ENCODE data around the gene COL5A1.
A peak's percentile ranks its signal among the peaks of the same experiment; 100 is the strongest.
"Not testable (repeated sequence)": the region's sequence is repeated elsewhere in the genome, so short reads cannot be mapped to it uniquely, and the experiment has no call there.

COL5A1 gene

GRCh38 chr9:134701581-134702259 is 60.1 kb downstream of the COL5A1 start:
- peaks cover 20% of the 10 kb centered on the region for H3K27me3 Mint-ChIP-seq
- no peaks in the 10 kb centered on the region for H3K9me3 Mint-ChIP-seq

GRCh38 chr9:134702291-134702690 is 60.7 kb downstream of the COL5A1 start:
- no peak overlapping the region for H3K27ac Mint-ChIP-seq
- peaks cover 21% of the 10 kb centered on the region for H3K27me3 Mint-ChIP-seq
- H3K9me3 Mint-ChIP-seq = no peaks in the 10 kb centered on the region
- no peak overlapping the region for H3K4me3 Mint-ChIP-seq
- H3K4me1 Mint-ChIP-seq = no peaks in the 10 kb centered on the region
- no peaks in the 10 kb centered on the region for H3K36me3 Mint-ChIP-seq
- ATAC-seq = no peak

More at GRCh38 chr9:134701581-134702259, 60.1 kb downstream of the COL5A1 start:
- no peak overlapping the region for H3K4me3 Mint-ChIP-seq
- no peak for ATAC-seq
- no peaks in the 10 kb centered on the region for H3K36me3 Mint-ChIP-seq
- no peak overlapping the region for H3K27ac Mint-ChIP-seq
- no peaks in the 10 kb centered on the region for H3K4me1 Mint-ChIP-seq

GRCh38 chr9:134703730-134704114 is 62.1 kb downstream of the COL5A1 start:
- H3K36me3 Mint-ChIP-seq, H3K4me1 Mint-ChIP-seq, H3K27ac Mint-ChIP-seq, H3K9me3 Mint-ChIP-seq, ATAC-seq, H3K4me3 Mint-ChIP-seq: not testable (repeated sequence)
- H3K27me3 Mint-ChIP-seq = peaks cover 35% of the 10 kb centered on the region

GRCh38 chr9:134704498-134704897 is 62.9 kb downstream of the COL5A1 start:
- H3K36me3 Mint-ChIP-seq = no peaks in the 10 kb centered on the region
- no peak overlapping the region for H3K27ac Mint-ChIP-seq
- ATAC-seq = no peak
- no peak overlapping the region for H3K4me3 Mint-ChIP-seq
- H3K27me3 Mint-ChIP-seq = peaks cover 41% of the 10 kb centered on the region
- H3K4me1 Mint-ChIP-seq = no peaks in the 10 kb centered on the region
- H3K9me3 Mint-ChIP-seq = no peaks in the 10 kb centered on the region

DNA sequence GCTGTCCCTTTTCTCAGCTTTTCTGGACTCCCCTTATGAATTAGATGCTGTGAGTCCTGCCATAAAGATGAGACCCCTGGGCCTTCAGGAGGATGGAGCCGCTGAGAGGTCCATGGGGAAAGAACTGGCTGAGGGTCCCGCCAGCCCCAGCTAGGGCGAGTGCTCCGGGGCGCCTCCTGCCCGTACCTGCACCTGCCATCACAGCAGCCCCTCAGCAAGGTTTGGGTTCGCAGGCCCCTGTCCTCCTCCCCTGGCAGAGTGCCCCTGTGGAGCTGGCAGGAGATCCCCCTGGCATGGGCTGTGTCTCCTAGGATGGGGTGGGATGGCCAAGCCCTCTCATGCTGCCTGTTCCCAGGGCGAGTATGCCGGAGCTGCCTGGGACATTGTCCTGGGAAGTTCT is 64.2 kb downstream of the COL5A1 start:
- no peak overlapping the region for H3K27ac Mint-ChIP-seq
- no peaks in the 10 kb centered on the region for H3K4me1 Mint-ChIP-seq
- no peak overlapping the region for H3K4me3 Mint-ChIP-seq
- H3K27me3 Mint-ChIP-seq = peaks cover 34% of the 10 kb centered on the region
- H3K36me3 Mint-ChIP-seq = no peaks in the 10 kb centered on the region
- no peaks in the 10 kb centered on the region for H3K9me3 Mint-ChIP-seq
- ATAC-seq = peak; percentile 3

- no peaks in the 10 kb centered on the region for H3K4me1 Mint-ChIP-seq
- no peaks in the 10 kb centered on the region for H3K9me3 Mint-ChIP-seq
- no peak overlapping the region for H3K27ac Mint-ChIP-seq
- H3K27me3 Mint-ChIP-seq = peaks cover 32% of the 10 kb centered on the region
- H3K4me3 Mint-ChIP-seq = no peak overlapping the region
- no peaks in the 10 kb centered on the region for H3K36me3 Mint-ChIP-seq
- no peak for ATAC-seq
Measured at GRCh38 chr9:134706522-134706921, 64.9 kb downstream of the COL5A1 start.

- Mint-ChIP-seq H3K4me1 (no peaks in the 10 kb centered on the region), H3K9me3 (peaks cover 1% of the 10 kb centered on the region), H3K36me3 (no peaks in the 10 kb centered on the region), H3K4me3 (no peak overlapping the region), H3K27me3 (peaks cover 32% of the 10 kb centered on the region), H3K27ac (no peak overlapping the region)
- no peak for ATAC-seq
Measured at GRCh38 chr9:134707031-134707680, 65.6 kb downstream of the COL5A1 start.

- Mint-ChIP-seq H3K4me1 (no peaks in the 10 kb centered on the region), H3K27me3 (peaks cover 32% of the 10 kb centered on the region), H3K36me3 (no peaks in the 10 kb centered on the region), H3K4me3 (no peak overlapping the region), H3K27ac (no peak overlapping the region), H3K9me3 (peaks cover 7% of the 10 kb centered on the region)
- ATAC-seq = no peak
Measured at GRCh38 chr9:134707731-134708671, 66.4 kb downstream of the COL5A1 start.

- Mint-ChIP-seq H3K9me3 (peaks cover 7% of the 10 kb centered on the region), H3K27me3 (peaks cover 32% of the 10 kb centered on the region), H3K27ac (no peak overlapping the region), H3K36me3 (no peaks in the 10 kb centered on the region), H3K4me3 (no peak overlapping the region), H3K4me1 (no peaks in the 10 kb centered on the region)
- ATAC-seq = no peak
Measured at GRCh38 chr9:134708672-134709038, 67.1 kb downstream of the COL5A1 start.

DNA sequence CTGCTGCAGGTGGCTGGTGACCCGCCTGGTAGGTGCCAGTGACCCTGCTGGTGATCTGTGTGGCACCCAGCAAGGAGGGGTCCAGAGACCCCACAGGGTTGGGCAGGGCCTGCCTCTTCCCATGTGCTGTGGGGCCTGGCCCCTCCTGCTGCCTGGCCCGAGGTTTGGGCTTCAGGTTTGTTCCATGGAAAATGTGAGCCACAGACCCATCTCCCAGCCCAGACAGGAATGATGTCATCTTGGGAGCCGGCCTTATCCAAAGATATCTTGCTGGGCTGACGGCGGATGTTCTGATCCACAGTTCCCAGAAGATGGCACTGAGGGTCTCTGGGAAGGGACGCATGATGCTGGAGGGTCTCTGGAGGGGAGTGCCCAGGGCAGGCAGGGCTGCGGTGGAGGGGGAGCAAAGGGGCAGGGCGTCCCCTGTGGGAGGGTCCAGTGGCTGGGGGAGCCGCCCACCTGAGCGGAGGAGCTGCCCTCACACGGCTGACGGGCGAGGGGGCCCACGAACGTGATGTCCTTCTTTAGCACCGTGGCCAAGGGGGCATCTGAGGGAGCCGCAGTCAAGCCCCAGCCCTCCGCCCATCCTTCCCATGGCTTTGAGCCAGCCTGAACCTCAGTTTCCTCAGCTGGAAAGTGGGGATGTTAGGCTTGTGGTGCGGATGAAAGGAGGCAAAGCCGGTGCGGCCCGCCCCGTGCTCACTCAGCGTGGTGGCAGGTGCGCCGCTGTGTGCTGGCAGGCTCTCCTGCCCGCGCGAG is 68.1 kb downstream of the COL5A1 start:
- Mint-ChIP-seq H3K27me3 (peaks cover 32% of the 10 kb centered on the region), H3K27ac (no peak overlapping the region), H3K4me1 (no peaks in the 10 kb centered on the region), H3K36me3 (no peaks in the 10 kb centered on the region), H3K4me3 (no peak overlapping the region), H3K9me3 (peaks cover 14% of the 10 kb centered on the region)
- ATAC-seq = no peak

GRCh38 chr9:134710271-134710540 is 68.6 kb downstream of the COL5A1 start:
- no peak overlapping the region for H3K27ac Mint-ChIP-seq
- H3K9me3 Mint-ChIP-seq = peaks cover 15% of the 10 kb centered on the region
- no peak overlapping the region for H3K4me3 Mint-ChIP-seq
- no peaks in the 10 kb centered on the region for H3K36me3 Mint-ChIP-seq
- no peaks in the 10 kb centered on the region for H3K4me1 Mint-ChIP-seq
- ATAC-seq = no peak
- peaks cover 32% of the 10 kb centered on the region for H3K27me3 Mint-ChIP-seq

GRCh38 chr9:134710901-134711300 is 69.3 kb downstream of the COL5A1 start:
- Mint-ChIP-seq H3K4me1 (no peaks in the 10 kb centered on the region), H3K4me3 (no peak overlapping the region), H3K27me3 (peaks cover 28% of the 10 kb centered on the region), H3K9me3 (peaks cover 15% of the 10 kb centered on the region), H3K27ac (no peak overlapping the region), H3K36me3 (no peaks in the 10 kb centered on the region)
- ATAC-seq = no peak

DNA sequence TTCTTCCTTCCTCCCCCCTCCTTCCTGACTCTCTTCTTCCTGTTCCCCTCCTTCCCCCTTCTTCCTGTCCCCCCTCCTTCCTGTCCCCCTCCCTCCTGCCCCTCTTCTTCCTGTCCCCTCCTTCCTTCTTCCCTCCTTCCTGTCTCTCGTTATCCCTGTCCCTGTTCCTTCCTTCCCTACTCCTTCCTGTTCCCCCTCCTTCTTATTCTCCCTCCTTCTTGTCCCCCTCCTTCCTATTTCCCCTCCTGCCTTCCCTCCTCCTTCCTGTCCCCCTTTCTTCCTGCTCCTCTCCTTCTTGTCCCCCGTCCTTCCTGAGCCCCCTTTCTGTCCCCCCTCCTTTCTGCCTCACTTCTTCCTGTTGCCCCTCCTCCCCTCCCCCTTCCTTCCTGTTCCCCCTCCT is 70.6 kb downstream of the COL5A1 start:
- Mint-ChIP-seq H3K9me3 (peaks cover 15% of the 10 kb centered on the region), H3K27me3 (peaks cover 21% of the 10 kb centered on the region), H3K4me3 (no peak overlapping the region), H3K27ac (peak overlapping the region; percentile 26), H3K4me1 (no peaks in the 10 kb centered on the region), H3K36me3 (no peaks in the 10 kb centered on the region)
- ATAC-seq = no peak

- no peaks in the 10 kb centered on the region for H3K36me3 Mint-ChIP-seq
- peak overlapping the region; percentile 26 for H3K27ac Mint-ChIP-seq
- peaks cover 15% of the 10 kb centered on the region for H3K9me3 Mint-ChIP-seq
- H3K4me1 Mint-ChIP-seq = no peaks in the 10 kb centered on the region
- H3K27me3 Mint-ChIP-seq = peaks cover 14% of the 10 kb centered on the region
- H3K4me3 Mint-ChIP-seq = no peak overlapping the region
- ATAC-seq = no peak
Measured at GRCh38 chr9:134712926-134713325, 71.3 kb downstream of the COL5A1 start.

- ATAC-seq, H3K27ac Mint-ChIP-seq, H3K4me1 Mint-ChIP-seq, H3K27me3 Mint-ChIP-seq, H3K36me3 Mint-ChIP-seq, H3K4me3 Mint-ChIP-seq: not testable (repeated sequence)
- peaks cover 15% of the 10 kb centered on the region for H3K9me3 Mint-ChIP-seq
Measured at GRCh38 chr9:134715536-134715935, 73.9 kb downstream of the COL5A1 start.

All from stimulated activated memory B cell treated with anti-CD40 and anti-IgM and Interleukin-4, amounts not matched to agents 10 μg/mL and 1 μg/mL and 100 μg/mL, for 72 hours (primary cell).